ENCODE data around the gene CRYBG2.

- TF ChIP-seq POLR2A (IDR thresholded peaks at IDR 0.05; ENCODE audit: low read depth, low read length) = no peak
- TF ChIP-seq POLR2AphosphoS5 (IDR thresholded peaks at IDR 0.05; ENCODE audit: low read length) = no peak
- no peak for TF ChIP-seq CEBPZ (IDR thresholded peaks at IDR 0.05; ENCODE audit: low read depth, low read length)
- TF ChIP-seq KDM1A (IDR thresholded peaks at IDR 0.05; ENCODE audit: borderline replicate concordance) = no peak
- TF ChIP-seq MAX (IDR thresholded peaks at IDR 0.05; ENCODE audit: low read depth, low read length) = no peak
- TF ChIP-seq CREB1 (IDR thresholded peaks at IDR 0.05; ENCODE audit: low read depth) = no peak
- no peak for TF ChIP-seq CTCF (IDR thresholded peaks at IDR 0.05 in 2 of 3, conservative IDR thresholded peaks at IDR 0.05 in 1 of 3; ENCODE audit: control insufficient read depth in 2 of 3, extremely low read depth in 1 of 3, insufficient read depth in 1 of 3, low read depth in 3 of 3, low read length in 3 of 3)
- no peak for TF ChIP-seq MYC (IDR thresholded peaks at IDR 0.05; ENCODE audit: insufficient read depth, insufficient read length, insufficient replicate concordance, low read length, severe bottlenecking)
- TF ChIP-seq FOXM1 (IDR thresholded peaks at IDR 0.05; ENCODE audit: low read depth, low read length) = no peak
- no peak for TF ChIP-seq PRDM15 (CRISPR knock-in tag; IDR thresholded peaks at IDR 0.05)
Observed at GRCh38 chr1:26288311-26288941, 65.5 kb downstream of the CRYBG2 start.

Data from GM12878 (cell line).